GM12892 (cell line): ENCODE measurements around the gene CABLES1.

Experiments used
- POLR2AphosphoS5 ChIP-seq: IDR thresholded peaks from 2 replicates; pipeline ENCODE4 v1.6.1; 2011; ENCODE audit warnings: low read depth, low read length, control low read depth
- TAF1 ChIP-seq: IDR thresholded peaks from 2 replicates; pipeline ENCODE4 v1.6.1; 2011; ENCODE audit warnings: low read depth, mild to moderate bottlenecking, control low read depth, low read length, borderline replicate concordance

- no peak for TF ChIP-seq TAF1
- no peak for TF ChIP-seq POLR2AphosphoS5
These were observed 77.9 kb downstream of the CABLES1 start for GRCh38 chr18:23213200-23213599.
